Osteoblast (primary cell): ENCODE data around the gene HNRNPM. TPM values are rescaled to one million over a fixed set of nuclear protein-coding genes. Genes with fewer than 3 reads are reported as not detected.

ENCODE experiments used
- DNase-seq: peaks from one replicate; pipeline ENCODE4 v3.0.0; 2011; ENCODE audit warnings: low spot score, mixed read lengths; ENCODE audit not compliant: insufficient read length; ENCODE audit errors: missing footprints
- H2AFZ ChIP-seq: 2 replicates; pipeline ENCODE4 v1.6.0; 2011; ENCODE audit warnings: mild to moderate bottlenecking, low read length
- H3K27ac ChIP-seq: 2 replicates; pipeline ENCODE4 v1.5.1; 2011; ENCODE audit warnings: mild to moderate bottlenecking, low read depth, low read length, moderate library complexity
- H3K27me3 ChIP-seq: 2 replicates; pipeline ENCODE4 v1.6.0; 2012; ENCODE audit warnings: mild to moderate bottlenecking, control low read depth, inconsistent platforms, low read length, moderate library complexity; ENCODE audit not compliant: insufficient read depth
- H3K36me3 ChIP-seq: 2 replicates; pipeline ENCODE4 v1.5.1; 2011; ENCODE audit warnings: mild to moderate bottlenecking, low read length, control low read depth, moderate library complexity; ENCODE audit not compliant: insufficient read depth
- H3K4me1 ChIP-seq: 2 replicates; pipeline ENCODE4 v1.5.1; 2011; ENCODE audit warnings: mild to moderate bottlenecking, low read length, control low read depth, moderate library complexity; ENCODE audit not compliant: insufficient read depth
- H3K4me2 ChIP-seq: 2 replicates; pipeline ENCODE4 v1.6.0; 2011; ENCODE audit warnings: mild to moderate bottlenecking, low read length; ENCODE audit not compliant: insufficient read depth
- H3K4me3 ChIP-seq: fragments of 200-600 bp; sonication (generic); 3 replicates; pipeline ENCODE4 v1.5.1; 2012; ENCODE audit warnings: mild to moderate bottlenecking, low read length, inconsistent platforms; ENCODE audit not compliant: insufficient read depth
- H3K79me2 ChIP-seq: 2 replicates; pipeline ENCODE4 v1.6.0; 2012; ENCODE audit warnings: mild to moderate bottlenecking, low read length, control low read depth, inconsistent platforms; ENCODE audit not compliant: insufficient read depth
- H3K9me3 ChIP-seq: 2 replicates; pipeline ENCODE4 v1.5.1; 2011; ENCODE audit warnings: low read depth, low read length, control low read depth
- H4K20me1 ChIP-seq: 2 replicates; pipeline ENCODE4 v1.6.0; 2012; ENCODE audit warnings: mild to moderate bottlenecking, low read length, control low read depth; ENCODE audit not compliant: insufficient read depth
- total RNA-seq: library from RNA; depleted of rRNA; stranded (reverse); fragments of >200 nt; gene quantifications from 2 replicates; pipeline ENCODE4 v1.2.3, GENCODE V29; 2012
- TF ChIP-seq, protein P1 (sequence below): IDR thresholded peaks from 2 replicates; pipeline ENCODE4 v1.5.1; 2011; ENCODE audit warnings: mild to moderate bottlenecking, low read depth, low read length, moderate library complexity; ENCODE audit errors: extremely low read depth

Gene HNRNPM
- total RNA-seq, 1 donor, result 39.4 TPM

DNA sequence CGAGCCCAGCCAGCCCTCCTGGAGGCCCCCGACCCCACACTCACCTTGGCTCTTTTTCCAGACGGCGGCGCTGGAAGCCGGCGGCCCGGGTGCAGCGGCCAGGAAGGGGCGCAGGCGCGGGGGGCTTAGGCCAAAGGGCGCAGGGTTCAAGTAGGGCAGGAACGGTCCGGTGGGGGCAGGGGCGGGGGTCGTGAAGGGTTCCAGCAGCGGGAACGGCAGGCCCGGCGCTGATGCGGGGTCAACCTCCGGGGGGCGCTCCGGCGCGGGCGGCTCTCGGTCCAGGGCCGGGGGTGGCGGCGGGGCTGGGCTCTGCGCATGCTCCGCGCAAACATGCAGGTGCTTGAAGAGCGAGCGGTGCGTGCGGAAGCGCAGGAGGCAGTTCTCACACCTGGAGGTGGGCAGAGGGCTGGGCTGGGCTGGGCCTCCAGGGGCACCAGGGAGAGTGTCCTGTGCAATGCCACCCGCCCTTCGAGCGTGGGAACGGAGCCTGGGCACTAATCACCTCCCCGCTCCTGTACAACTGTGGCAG lies 66.9 kb downstream of the HNRNPM start:
- Histone ChIP-seq H3K9me3 (no peaks in the 10 kb centered on the region), H3K27ac (no peak overlapping the region), H3K4me1 (peaks cover 12% of the 10 kb centered on the region), H3K27me3 (no peaks in the 10 kb centered on the region), H3K36me3 (no peaks in the 10 kb centered on the region), H4K20me1 (no peaks in the 10 kb centered on the region), H3K4me2 (no peak overlapping the region), H2AFZ (no peak overlapping the region), H3K79me2 (no peaks in the 10 kb centered on the region), H3K4me3 (no peak overlapping the region)
- peak; percentile 54 for DNase-seq
- TF ChIP-seq, protein P1, sequence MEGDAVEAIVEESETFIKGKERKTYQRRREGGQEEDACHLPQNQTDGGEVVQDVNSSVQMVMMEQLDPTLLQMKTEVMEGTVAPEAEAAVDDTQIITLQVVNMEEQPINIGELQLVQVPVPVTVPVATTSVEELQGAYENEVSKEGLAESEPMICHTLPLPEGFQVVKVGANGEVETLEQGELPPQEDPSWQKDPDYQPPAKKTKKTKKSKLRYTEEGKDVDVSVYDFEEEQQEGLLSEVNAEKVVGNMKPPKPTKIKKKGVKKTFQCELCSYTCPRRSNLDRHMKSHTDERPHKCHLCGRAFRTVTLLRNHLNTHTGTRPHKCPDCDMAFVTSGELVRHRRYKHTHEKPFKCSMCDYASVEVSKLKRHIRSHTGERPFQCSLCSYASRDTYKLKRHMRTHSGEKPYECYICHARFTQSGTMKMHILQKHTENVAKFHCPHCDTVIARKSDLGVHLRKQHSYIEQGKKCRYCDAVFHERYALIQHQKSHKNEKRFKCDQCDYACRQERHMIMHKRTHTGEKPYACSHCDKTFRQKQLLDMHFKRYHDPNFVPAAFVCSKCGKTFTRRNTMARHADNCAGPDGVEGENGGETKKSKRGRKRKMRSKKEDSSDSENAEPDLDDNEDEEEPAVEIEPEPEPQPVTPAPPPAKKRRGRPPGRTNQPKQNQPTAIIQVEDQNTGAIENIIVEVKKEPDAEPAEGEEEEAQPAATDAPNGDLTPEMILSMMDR, result no peak

DNA sequence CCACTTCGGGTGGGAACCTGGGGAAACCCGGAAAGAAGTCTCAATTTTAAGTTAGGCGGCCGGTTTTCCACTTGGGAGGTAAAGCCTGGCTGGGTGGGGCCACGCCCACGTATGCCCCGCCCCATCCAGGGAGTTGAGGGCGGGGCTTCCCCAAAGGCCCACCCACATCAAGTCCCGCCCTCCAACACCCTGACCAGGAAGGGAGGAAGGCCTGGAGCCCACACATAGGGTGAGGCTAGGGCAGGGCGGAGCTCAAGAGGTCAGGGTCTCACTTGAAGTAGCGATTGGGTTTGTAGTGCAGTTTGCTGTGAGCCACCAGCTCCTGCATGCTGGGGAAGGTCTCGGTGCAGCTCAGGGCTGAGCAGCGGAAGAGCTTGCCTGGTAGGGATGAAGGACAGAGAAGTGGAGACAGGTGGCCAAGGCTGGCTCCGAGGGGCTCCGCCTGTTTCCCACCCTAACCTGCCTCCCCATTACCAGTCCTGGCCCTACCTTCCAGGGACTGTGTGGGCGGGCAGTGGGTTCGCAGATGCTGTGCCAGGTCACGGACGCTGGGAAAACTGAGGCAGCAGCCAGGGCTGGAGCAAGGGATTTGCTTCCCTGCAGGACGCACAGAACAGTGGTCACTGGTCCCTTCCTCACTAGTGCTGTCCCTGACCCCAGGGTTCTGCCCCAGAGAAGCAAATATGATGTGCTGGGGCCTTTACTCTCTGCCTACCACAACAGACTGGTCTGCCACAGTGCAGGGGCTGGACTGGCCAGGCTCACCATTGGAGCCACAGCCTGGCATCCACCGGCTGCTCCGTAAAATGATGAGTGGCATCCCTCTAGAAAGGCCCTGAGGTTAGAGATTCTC lies 67.6 kb downstream of the HNRNPM start:
- Histone ChIP-seq H3K27me3 (no peaks in the 10 kb centered on the region), H3K4me1 (peaks cover 13% of the 10 kb centered on the region), H3K4me2 (peak overlapping the region; percentile 88), H3K36me3 (no peaks in the 10 kb centered on the region), H3K4me3 (no peak overlapping the region), H4K20me1 (no peaks in the 10 kb centered on the region), H2AFZ (no peak overlapping the region), H3K9me3 (no peaks in the 10 kb centered on the region), H3K27ac (no peak overlapping the region), H3K79me2 (no peaks in the 10 kb centered on the region)
- DNase-seq, result peak; percentile 88
- TF ChIP-seq, protein P1, result no peak

DNA sequence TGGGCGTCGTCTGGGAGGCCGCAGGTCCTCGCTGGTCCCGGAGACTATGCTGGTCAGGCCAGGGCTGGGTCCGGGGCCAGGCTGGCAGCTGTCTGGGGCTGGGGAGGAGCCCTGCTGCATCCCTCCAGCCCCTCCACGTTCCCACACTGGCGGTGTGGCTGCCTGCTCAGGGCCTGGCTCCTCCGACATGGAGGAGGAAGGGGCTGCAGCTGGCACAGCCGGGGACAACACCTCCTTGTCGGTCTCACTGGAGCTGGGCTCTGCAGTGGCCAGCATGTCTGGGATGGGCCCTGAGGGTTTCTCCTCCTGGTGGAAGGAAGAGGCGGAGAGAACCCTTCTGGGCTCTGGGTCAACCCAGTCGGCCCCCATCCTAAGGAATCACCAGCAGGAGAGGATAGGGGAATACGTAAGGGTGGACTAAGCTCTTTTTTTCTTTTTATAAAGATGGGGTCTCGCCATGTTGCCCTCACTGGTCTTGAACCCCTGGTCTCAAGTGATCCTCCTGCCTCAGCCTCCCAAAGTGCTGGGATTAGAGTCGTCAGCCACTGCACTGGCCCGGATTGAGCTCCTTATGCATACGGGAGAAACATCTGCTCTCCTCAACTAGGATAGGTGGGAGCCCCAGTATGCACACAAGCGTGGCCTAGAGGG lies 68.4 kb downstream of the HNRNPM start:
- Histone ChIP-seq H4K20me1 (no peaks in the 10 kb centered on the region), H3K27me3 (no peaks in the 10 kb centered on the region), H3K36me3 (no peaks in the 10 kb centered on the region), H3K4me2 (peak overlapping the region; percentile 88), H3K4me3 (peak overlapping the region; percentile 93), H2AFZ (peak overlapping the region; percentile 83), H3K9me3 (no peaks in the 10 kb centered on the region), H3K4me1 (peaks cover 21% of the 10 kb centered on the region), H3K79me2 (no peaks in the 10 kb centered on the region), H3K27ac (peak overlapping the region; percentile 94)
- peak; percentile 89 for DNase-seq
- TF ChIP-seq, protein P1, result no peak
